ENCODE results near the gene SCYGR6.
"Not testable (repeated sequence)": the region's sequence is repeated elsewhere in the genome, so short reads cannot be mapped to it uniquely, and the experiment has no call there.

The SCYGR6 gene

GRCh38 chr2:227724394-227725039 is at the start of gene SCYGR6:
TSS of gene SCYGR6 (minus strand) at chr2:227724757. CDS start at chr2:227724757, 0 bp downstream.
- DNase-seq, result no peak

GRCh38 chr2:227774011-227774624 is 49.6 kb upstream of the SCYGR6 start:
- no peak for DNase-seq

GRCh38 chr2:227772932-227773331 is 48.4 kb upstream of the SCYGR6 start:
- no peak for DNase-seq

- DNase-seq, result no peak
Observed at GRCh38 chr2:227772197-227772661, 47.7 kb upstream of the SCYGR6 start.

GRCh38 chr2:227767830-227768229 is 43.3 kb upstream of the SCYGR6 start:
- no peak for DNase-seq

- no peak for DNase-seq
Observed at GRCh38 chr2:227766373-227766883, 41.9 kb upstream of the SCYGR6 start.

- DNase-seq, result no peak
Observed at GRCh38 chr2:227765788-227766372, 41.3 kb upstream of the SCYGR6 start.

- DNase-seq, result no peak
Observed at GRCh38 chr2:227761740-227762476, 37.4 kb upstream of the SCYGR6 start.

- DNase-seq, result no peak
Observed at GRCh38 chr2:227759411-227760118, 35.0 kb upstream of the SCYGR6 start.

- not testable (repeated sequence) for DNase-seq
Observed at GRCh38 chr2:227756261-227756660, 31.7 kb upstream of the SCYGR6 start.

GRCh38 chr2:227748079-227748478 is 23.5 kb upstream of the SCYGR6 start:
- no peak for DNase-seq

- DNase-seq, result no peak
Observed at GRCh38 chr2:227745594-227745993, 21.0 kb upstream of the SCYGR6 start, which contains the start of gene SCYGR8. TSS of gene SCYGR8 (plus strand) at chr2:227745894. CDS start at chr2:227745894, 0 bp downstream.

GRCh38 chr2:227740705-227741104 is 16.1 kb upstream of the SCYGR6 start:
- not testable (repeated sequence) for DNase-seq

- DNase-seq, result no peak
Observed at GRCh38 chr2:227739351-227739750, 14.8 kb upstream of the SCYGR6 start.

- no peak for DNase-seq
Observed at GRCh38 chr2:227728035-227728434, 3.5 kb upstream of the SCYGR6 start, which contains the start of gene SCYGR7. TSS of gene SCYGR7 (plus strand) at chr2:227728335. CDS start at chr2:227728335, 0 bp downstream.

GRCh38 chr2:227722821-227723220 is 1.7 kb downstream of the SCYGR6 start:
- not testable (repeated sequence) for DNase-seq

GRCh38 chr2:227720680-227721079 is 3.9 kb downstream of the SCYGR6 start:
- no peak for DNase-seq

- no peak for DNase-seq
Observed at GRCh38 chr2:227719641-227720040, 4.9 kb downstream of the SCYGR6 start.

GRCh38 chr2:227717687-227718567 is 6.6 kb downstream of the SCYGR6 start, which contains the start of gene SLC19A3:
TSS of gene SLC19A3 (minus strand) at chr2:227718028. CDS start at chr2:227702318, 15,710 bp downstream.
- DNase-seq, result peak; percentile 43

- DNase-seq, result no peak
Observed at GRCh38 chr2:227716501-227716900, 8.1 kb downstream of the SCYGR6 start.

GRCh38 chr2:227713291-227713690 is 11.3 kb downstream of the SCYGR6 start:
- DNase-seq, result no peak

All from NCI-H1048 (cell line).